ENCODE results near the gene SDK2.

DNA sequence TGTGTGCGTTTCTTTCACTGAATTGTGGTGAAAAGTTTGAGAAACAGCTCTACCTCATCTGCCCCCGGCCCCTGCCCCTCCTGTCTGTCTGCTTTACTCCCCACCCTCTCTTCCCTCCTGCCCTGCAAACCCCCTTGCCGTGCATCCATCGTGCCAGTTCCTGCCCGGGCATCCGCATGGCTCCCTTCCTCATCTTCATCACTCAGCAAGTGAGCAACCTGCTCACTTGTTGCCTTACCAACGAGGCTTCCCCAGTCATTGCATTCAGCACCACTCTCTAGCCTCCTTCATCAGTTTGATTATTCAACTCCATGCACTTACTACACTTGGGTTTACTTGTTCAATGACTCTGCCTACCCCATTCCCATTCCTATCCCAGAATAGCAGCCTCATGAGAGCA lies 34.8 kb upstream of the SDK2 start:
- TF ChIP-seq, protein P1, sequence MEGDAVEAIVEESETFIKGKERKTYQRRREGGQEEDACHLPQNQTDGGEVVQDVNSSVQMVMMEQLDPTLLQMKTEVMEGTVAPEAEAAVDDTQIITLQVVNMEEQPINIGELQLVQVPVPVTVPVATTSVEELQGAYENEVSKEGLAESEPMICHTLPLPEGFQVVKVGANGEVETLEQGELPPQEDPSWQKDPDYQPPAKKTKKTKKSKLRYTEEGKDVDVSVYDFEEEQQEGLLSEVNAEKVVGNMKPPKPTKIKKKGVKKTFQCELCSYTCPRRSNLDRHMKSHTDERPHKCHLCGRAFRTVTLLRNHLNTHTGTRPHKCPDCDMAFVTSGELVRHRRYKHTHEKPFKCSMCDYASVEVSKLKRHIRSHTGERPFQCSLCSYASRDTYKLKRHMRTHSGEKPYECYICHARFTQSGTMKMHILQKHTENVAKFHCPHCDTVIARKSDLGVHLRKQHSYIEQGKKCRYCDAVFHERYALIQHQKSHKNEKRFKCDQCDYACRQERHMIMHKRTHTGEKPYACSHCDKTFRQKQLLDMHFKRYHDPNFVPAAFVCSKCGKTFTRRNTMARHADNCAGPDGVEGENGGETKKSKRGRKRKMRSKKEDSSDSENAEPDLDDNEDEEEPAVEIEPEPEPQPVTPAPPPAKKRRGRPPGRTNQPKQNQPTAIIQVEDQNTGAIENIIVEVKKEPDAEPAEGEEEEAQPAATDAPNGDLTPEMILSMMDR (IDR thresholded peaks at IDR 0.05), result no peak
- TF ChIP-seq POLR2A (IDR thresholded peaks at IDR 0.05), result no peak
- no peak for TF ChIP-seq EP300 (IDR thresholded peaks at IDR 0.05)

Measured in ovary (tissue), 3 donors.